Measurements from ENCODE around the gene SGCA. TPM values are rescaled to one million over a fixed set of nuclear protein-coding genes. Genes with fewer than 3 reads are reported as not detected.

SGCA gene
- total and polyA plus RNA-seq, 2 of the 13 experiments (the other 11 are each of a cell fraction or from before 2014, with no cell fraction given), result not detected

GRCh38 chr17:50133028-50133768 is 32.6 kb upstream of the SGCA start (continued):
- TF ChIP-seq MYC (CRISPR knock-in tag; IDR thresholded peaks at IDR 0.05; ENCODE audit: borderline replicate concordance), result peak; percentile 32; the same call in 1 of the 2 replicates
- TF ChIP-seq ZNF609 (CRISPR knock-in tag; IDR thresholded peaks at IDR 0.05; ENCODE audit: borderline replicate concordance), result no peak
- TF ChIP-seq ZNF775 (CRISPR knock-in tag; IDR thresholded peaks at IDR 0.05; ENCODE audit: borderline replicate concordance), result no peak
- TF ChIP-seq, protein P1, sequence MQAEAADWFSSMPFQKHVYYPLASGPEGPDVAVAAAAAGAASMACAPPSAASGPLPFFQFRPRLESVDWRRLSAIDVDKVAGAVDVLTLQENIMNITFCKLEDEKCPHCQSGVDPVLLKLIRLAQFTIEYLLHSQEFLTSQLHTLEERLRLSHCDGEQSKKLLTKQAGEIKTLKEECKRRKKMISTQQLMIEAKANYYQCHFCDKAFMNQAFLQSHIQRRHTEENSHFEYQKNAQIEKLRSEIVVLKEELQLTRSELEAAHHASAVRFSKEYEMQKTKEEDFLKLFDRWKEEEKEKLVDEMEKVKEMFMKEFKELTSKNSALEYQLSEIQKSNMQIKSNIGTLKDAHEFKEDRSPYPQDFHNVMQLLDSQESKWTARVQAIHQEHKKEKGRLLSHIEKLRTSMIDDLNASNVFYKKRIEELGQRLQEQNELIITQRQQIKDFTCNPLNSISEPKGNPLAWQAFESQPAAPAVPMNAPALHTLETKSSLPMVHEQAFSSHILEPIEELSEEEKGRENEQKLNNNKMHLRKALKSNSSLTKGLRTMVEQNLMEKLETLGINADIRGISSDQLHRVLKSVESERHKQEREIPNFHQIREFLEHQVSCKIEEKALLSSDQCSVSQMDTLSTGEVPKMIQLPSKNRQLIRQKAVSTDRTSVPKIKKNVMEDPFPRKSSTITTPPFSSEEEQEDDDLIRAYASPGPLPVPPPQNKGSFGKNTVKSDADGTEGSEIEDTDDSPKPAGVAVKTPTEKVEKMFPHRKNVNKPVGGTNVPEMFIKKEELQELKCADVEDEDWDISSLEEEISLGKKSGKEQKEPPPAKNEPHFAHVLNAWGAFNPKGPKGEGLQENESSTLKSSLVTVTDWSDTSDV (CRISPR knock-in tag; IDR thresholded peaks at IDR 0.05), result no peak
- no peak for TF ChIP-seq KDM5A (IDR thresholded peaks at IDR 0.05; ENCODE audit: borderline replicate concordance, low read length)
- TF ChIP-seq ZNF17 (CRISPR knock-in tag; IDR thresholded peaks at IDR 0.05), result no peak
- no peak for TF ChIP-seq MLXIP (CRISPR knock-in tag; IDR thresholded peaks at IDR 0.05; ENCODE audit: borderline replicate concordance)
- no peak for TF ChIP-seq ZNF615 (CRISPR knock-in tag; IDR thresholded peaks at IDR 0.05; ENCODE audit: borderline replicate concordance)
- TF ChIP-seq FOXK1 (CRISPR knock-in tag; IDR thresholded peaks at IDR 0.05; ENCODE audit: borderline replicate concordance, low read depth), result no peak
- TF ChIP-seq HMGA1 (CRISPR knock-in tag; conservative IDR thresholded peaks at IDR 0.05), result no peak
- no peak for TF ChIP-seq HMG20A (CRISPR knock-in tag; IDR thresholded peaks at IDR 0.05; ENCODE audit: borderline replicate concordance)
- TF ChIP-seq, protein P2, sequence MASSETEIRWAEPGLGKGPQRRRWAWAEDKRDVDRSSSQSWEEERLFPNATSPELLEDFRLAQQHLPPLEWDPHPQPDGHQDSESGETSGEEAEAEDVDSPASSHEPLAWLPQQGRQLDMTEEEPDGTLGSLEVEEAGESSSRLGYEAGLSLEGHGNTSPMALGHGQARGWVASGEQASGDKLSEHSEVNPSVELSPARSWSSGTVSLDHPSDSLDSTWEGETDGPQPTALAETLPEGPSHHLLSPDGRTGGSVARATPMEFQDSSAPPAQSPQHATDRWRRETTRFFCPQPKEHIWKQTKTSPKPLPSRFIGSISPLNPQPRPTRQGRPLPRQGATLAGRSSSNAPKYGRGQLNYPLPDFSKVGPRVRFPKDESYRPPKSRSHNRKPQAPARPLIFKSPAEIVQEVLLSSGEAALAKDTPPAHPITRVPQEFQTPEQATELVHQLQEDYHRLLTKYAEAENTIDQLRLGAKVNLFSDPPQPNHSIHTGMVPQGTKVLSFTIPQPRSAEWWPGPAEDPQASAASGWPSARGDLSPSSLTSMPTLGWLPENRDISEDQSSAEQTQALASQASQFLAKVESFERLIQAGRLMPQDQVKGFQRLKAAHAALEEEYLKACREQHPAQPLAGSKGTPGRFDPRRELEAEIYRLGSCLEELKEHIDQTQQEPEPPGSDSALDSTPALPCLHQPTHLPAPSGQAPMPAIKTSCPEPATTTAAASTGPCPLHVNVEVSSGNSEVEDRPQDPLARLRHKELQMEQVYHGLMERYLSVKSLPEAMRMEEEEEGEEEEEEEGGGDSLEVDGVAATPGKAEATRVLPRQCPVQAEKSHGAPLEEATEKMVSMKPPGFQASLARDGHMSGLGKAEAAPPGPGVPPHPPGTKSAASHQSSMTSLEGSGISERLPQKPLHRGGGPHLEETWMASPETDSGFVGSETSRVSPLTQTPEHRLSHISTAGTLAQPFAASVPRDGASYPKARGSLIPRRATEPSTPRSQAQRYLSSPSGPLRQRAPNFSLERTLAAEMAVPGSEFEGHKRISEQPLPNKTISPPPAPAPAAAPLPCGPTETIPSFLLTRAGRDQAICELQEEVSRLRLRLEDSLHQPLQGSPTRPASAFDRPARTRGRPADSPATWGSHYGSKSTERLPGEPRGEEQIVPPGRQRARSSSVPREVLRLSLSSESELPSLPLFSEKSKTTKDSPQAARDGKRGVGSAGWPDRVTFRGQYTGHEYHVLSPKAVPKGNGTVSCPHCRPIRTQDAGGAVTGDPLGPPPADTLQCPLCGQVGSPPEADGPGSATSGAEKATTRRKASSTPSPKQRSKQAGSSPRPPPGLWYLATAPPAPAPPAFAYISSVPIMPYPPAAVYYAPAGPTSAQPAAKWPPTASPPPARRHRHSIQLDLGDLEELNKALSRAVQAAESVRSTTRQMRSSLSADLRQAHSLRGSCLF (CRISPR knock-in tag; IDR thresholded peaks at IDR 0.05; ENCODE audit: borderline replicate concordance), result no peak
